HG02970 (cell line): ENCODE data around the gene LIM2.
"Not testable (repeated sequence)": the region's sequence is repeated elsewhere in the genome, so short reads cannot be mapped to it uniquely, and the experiment has no call there.

ENCODE experiments used
- ATAC-seq: cut with Tn5 transposase; IDR thresholded peaks from one replicate; pipeline ENCODE4 v1.9.1; 2021; ENCODE audit warnings: mild to moderate bottlenecking, moderate library complexity, moderate number of reproducible peaks; ENCODE audit not compliant: unreplicated experiment, low FRiP score

The LIM2 gene, protein sequence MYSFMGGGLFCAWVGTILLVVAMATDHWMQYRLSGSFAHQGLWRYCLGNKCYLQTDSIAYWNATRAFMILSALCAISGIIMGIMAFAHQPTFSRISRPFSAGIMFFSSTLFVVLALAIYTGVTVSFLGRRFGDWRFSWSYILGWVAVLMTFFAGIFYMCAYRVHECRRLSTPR

DNA sequence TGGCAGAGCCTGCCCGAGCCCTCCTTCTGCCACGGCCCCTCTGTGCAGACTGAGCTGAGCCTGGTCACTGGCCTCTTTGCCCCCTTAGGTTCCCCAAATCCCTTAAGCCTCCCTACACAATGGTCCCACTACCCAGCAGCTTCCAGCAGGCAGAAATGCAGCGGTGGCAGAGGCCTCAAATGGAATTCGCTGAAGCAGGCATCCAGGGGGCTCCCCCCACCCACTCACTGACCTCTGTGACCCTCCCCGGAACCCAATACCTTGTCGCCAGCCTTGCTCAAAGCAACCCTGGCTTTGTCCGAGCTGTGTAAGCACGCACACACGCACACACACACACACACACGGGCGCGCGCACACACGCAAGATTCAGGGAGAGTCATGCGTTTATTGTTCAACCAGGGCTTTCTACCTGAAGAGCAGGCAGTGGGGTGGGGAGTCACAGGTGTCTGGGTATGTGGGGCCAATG is at the start of gene LIM2:
Gene LIM2, minus strand, starts transcription at position 51 of the 466 bp plus-strand sequence. CDS start 531 bp downstream, outside the sequence.
- ATAC-seq: no peak

DNA sequence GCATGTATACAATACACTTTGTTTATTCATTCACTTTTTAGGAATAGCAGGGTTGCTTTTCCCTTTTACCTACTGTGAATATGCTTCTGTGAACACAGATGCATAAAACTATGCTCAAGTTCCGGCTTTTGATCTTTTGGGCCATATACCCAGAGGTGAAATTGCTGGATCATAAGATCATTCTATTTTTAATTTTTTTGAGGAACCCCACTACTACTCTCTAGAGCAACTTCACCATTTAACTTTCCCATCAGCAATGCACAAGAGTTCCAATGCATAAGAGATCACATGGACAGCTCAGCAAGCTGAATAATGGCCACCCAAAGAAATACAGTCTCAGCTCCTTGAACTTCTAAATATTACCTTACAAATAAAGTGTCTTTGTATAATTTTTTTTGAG is 46.7 kb upstream of the LIM2 start:
- no peak for ATAC-seq

DNA sequence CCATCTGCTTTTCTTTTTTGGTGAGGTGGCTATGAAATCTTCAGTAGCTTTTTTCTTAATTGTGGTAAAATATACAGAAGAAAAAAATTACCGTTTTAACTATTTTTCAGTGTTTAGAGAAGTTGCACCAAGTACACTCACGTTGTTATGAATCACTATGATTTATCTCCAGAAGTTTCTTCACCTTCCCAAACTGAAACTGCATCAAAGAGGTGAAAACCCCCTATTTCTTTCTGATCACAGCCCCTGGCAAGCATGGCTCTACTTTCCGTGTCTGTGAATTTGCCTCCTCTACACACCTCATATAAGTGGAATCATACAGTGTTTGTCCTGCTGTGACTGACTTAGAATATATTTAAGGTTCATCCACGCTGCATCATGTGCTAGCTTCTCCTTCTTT is 45.3 kb upstream of the LIM2 start:
- no peak for ATAC-seq

DNA sequence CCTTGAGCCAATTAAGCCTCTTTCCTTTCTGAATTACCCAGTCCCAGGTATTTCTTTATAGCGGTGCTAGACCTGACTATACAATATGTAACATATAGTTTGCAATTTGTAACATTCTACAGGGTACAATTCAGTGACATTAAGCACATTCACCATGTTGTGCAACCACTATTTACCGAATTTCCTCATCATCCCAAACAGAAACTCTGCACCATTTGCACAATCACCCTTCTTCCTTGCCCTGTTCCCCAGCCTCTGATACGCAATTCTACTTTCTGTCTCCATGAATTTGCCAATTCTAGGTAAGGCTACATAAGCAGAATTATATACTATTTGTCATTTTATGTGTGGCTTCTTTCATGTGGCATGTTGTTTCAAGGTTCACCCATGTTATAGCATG is 43.4 kb upstream of the LIM2 start:
- ATAC-seq: no peak

DNA sequence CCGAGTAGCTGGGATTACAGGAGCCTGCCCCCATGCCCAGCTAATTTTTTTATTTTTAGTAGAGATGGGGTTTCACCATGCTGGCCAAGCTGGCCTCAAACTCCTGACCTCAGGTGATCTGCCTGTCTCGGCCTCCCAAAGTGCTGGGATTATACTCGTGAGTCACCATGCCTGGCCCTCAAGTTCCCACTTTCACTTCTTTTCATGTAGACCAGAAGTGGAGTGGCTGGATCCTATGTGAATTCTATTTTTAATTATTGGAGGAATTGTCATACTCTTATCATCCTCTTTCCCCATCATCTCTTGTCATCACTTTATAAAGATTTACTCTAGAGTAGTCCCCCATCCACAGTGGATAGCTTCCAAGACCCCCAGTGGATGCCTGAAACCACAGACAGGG is 42.4 kb upstream of the LIM2 start:
- ATAC-seq: no peak

DNA sequence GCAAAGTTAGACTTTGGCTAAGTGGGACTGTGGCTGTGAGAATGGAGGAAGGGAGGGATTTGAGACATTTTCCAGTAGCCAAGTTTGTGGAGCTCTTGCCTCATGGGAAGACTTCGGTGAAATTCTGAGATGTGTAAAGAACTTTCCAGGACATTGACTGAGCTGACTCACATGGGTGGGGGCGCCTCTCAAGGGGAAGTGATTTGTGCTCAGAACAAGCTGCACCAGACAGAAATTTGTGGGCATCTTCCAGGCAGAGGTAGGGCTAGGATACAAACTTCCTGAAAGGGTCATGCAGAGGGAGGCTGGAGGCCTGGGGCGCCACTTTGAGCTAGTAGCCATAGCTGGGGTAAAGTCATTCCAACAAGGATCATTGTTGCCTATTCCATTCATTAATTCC is 39.4 kb upstream of the LIM2 start:
- ATAC-seq: no peak

DNA sequence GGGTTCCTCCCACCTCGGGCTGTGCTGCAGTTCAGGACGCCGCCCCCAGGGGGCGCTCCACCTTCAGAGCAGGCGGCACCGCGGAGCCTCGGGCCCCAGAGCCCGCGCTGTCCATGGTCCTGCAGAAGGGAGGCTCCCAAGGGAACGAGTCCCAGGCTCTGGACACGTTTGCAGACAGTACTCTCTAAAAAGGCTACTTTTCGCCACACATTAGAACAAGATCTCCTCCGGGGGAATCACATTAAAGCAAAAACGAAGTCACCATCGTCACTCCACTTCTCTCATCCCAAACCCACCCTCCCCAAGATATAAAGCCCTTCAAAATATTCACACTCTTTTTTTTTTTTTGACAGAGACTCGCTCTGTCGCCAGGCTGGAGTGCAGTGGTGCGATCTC is 34.3 kb upstream of the LIM2 start:
- ATAC-seq: no peak

DNA sequence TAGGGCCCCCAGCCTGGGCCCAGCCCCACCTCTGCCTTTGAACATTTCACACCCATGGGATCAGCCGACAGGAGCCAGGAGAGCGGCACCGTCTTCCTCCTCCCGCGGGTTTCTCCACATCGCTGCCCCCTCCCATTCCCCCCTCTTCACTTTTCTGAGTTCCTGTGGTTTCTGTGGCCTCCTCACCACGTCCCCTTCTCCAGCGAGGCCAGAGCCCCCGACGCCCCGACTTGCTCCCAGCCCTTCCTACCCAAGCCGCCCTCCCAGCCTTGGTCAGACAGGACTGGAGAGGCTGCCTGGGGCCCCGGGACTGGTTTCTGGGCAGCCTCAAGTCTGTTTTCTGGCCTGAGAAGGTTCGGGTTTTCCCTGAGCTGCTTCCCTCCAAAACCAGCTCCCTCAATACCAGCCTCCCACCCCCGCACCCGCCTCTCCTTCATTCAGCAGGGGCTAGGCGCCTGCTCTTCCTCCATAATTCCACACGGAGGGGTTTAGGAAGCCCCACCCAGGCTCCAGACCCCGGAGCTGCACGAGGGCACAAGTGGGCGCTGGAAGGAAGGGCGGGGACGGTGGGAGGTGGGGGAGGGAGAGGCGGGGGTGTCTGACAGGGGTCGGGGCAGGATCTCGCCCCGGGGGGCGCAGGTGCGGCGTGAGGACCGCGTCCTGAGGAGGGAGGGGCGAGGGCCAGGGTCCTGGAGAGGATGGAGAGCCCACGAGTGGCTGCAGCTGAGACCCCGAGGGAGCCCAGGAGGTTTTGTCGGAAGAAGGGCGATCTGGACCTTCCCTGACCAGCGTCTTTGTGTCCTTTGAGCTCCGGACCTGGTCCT is 33.7 kb upstream of the LIM2 start:
- ATAC-seq: no peak

DNA sequence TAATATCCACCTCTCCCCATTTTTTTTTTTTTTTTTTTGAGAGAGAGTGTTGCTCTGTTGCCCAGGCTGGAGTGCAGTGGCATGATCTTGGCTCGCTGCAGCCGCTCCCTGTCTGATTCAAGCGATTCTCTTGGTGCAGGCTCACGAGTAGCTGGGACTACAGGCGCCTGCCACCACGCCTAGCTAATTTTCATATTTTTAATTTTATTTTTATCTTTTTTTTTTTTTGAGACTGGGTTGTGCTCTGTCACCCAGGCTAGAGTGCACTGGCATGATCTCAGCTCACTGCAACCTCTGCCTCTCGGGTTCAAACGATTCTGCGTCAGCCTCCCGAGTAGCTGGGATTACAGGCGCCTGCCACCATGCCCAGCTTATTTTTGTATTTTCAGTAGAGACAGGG is 32.7 kb upstream of the LIM2 start:
- not testable (repeated sequence) for ATAC-seq

DNA sequence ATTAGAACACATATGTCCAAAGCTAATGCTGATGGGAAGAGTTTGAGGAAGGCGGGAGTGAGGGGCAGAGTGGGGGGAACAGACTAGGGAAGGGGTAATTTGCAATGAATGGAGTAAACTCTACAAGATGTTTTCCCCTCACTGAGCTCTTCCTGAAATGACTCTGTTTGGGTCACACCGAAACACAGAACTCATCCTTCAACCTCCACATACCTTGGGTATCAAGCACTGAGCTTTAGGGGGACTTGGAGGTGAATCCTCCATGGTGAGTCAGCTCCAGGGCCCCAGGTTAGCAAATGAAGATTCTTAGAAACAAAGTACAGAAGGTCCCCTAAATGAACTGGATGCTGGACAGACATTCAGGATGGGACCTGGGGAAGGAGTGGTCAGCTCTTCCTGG is 30.9 kb upstream of the LIM2 start:
- no peak for ATAC-seq

DNA sequence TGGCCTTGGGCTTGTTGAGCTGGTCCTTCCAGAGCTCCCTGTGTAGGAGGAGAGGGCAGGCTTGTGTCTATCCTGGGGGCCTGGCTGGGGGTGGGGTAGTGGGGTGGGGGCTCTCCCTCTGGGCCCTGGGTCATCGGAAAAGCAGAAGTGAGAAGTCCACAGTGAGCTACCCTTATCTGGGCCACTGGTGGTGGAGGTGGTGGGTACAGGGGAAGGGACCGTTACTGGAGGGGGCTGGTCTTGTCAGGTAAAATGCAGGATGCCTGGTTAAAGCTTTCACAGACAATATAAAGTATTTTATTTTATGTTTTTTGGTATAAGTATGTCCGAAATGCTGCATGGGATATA is 30.0 kb upstream of the LIM2 start:
- ATAC-seq: no peak

DNA sequence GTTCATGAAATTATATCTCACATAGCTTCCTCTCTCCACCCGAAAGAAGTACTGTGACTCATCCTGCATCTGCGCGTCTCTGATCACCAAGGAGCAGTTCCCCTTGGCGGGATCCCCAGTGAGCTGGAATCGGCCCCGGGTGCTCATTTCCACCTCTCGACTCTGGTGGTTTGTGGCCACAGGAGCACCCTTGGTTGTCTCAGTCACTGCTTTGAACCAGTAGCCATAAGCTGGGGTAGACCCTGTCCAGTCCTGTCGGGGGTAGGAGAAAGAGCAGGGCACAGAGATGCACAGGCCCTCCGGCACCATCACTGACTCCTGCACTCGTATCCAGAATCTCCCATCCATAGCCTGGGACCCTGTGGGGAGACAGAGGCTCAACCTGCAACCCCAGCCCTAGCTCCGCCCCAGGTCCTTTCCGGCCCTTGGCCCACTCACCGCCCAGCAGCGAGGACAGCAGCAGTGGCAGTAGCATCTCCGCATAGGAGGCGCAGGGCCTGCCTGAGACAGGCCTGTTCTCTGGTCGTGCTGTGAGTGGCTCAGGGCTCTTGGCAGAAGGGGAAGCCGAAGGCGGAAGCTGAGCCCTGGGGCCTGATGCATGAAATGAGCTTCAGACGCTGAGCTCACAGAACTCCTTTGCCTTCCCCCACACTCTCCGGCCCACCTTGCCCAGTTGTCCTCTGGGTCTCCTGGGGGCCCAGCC is 29.5 kb upstream of the LIM2 start, which contains the start of gene SIGLEC10:
Gene SIGLEC10, minus strand, starts transcription at position 536 of the 703 bp plus-strand sequence. Its CDS starts 61 bp downstream, at position 475.
- ATAC-seq: no peak

DNA sequence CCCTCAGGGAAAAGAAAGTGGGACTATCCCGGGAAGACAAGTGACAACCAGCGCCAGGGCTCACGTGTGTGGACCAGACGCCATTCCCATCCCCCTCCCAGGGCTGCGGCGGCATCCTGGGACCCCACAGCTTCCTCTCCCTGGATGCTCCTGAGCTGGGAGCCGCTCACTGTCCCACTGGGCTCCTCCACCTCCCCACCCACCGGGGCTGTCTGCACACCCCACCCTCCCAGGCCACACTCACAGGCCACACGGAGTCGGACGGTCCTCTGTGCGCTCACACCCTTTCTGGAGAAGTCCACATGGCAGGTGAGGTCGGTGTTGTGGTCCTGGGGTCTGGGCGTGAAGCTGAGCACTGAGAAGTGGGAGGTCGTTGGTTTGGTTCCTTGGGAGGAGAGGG is 28.6 kb upstream of the LIM2 start:
- ATAC-seq: not testable (repeated sequence)

DNA sequence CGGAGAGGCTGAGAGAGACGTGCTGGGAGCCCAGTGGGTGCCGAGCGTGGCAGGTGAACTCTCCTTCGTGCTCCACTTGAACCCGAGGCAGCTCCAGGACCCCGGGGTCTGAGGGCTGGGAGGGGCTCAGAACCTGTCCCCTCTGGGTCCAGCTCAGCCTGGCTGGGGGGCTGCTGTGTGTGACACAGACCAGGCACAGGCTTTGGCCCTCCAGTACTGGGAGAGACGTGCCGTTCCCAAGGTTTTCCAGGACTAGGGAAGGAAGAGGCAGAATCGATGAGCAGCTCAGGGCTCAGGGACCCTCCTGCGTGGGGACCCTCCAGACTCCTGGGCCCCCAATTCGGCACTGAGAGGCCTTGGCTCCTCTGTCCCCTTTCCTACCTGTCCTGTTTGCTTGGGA is 27.4 kb upstream of the LIM2 start:
- ATAC-seq: no peak

DNA sequence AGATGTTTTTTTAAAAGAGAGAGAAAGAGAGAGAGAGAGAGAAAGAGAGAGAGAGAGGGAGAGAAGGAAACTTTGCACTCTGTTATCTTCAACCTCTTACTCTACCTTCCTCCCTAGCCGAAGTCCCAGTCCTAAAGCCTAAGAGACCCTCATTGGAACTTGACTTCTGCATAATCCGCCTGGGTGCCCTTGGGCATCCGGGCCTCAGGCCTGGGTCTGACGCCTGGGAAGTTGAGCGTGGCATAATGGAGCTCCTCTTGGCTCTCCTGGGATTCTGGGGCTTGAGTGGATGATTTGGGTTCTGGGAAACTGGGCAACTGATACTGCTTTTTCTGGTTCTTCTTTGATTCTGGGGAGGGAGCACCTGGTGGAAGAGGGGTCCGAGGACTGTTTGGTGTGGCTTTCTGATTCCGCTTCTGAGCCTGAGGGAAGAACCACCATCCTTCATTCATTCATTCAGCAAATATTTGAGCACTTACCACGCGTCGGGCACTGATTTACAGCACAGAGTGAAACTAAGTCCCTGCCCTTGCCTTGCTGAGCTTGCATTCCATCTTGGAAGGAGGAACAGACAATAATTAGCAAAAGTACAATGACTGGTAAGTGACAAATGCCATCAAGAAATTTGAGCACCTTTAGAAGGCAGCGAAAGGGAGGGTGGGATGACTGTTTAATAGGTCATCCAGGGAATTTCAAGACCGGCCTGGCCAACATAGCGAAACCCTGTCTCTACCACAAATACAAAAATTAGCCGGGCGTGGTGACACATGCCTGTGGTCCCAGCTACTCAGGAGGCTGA is 23.4 kb upstream of the LIM2 start:
- no peak for ATAC-seq

DNA sequence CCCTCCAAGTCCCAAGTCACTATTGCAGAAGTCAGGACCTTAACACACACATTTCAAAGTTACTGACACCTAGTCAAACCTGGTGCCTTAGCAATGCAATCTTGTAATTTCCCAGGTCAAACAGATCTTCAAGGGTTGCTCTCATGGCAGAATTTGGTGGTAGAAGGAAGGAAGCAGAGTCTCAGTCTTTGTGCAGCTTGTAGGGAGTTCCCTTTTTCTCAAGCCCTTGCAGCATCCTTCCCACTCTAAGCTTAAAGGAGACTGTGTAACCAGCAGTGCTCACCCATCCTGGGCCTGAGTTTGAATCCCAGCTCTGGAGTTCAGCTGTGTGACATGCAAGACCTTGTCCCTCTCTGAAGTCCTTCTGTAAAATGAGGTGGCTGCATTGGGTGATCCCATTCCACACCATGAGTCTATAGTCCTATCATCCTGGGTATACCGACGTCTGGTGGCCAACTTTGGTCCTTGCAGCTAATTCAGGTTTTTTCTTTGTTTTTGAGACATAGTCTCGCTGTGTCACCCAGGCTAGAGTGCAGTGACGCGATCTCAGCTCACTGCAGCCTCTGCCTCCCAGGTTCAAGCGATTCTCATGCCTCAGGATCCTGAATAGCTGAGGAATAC is 19.8 kb upstream of the LIM2 start:
- no peak for ATAC-seq

DNA sequence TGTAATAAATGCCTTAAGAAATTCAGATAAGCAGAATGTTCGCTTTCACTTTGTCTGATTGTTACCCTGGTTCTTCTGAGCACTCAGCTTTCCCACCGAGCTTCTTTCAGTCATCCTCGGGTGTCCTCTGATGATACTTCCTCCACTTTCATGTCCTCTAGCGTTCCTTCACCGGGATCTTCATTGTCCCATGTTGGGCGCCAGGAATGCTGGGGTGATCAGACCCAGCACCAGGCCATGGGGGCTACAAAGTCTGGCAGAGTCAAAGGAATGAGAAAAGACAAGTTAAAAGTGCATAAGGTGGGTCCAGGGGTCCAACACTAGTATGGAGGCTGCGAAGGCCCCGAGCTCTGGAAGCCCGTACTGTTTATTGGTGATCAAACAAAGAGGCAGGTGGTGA is 14.3 kb upstream of the LIM2 start:
- no peak for ATAC-seq

DNA sequence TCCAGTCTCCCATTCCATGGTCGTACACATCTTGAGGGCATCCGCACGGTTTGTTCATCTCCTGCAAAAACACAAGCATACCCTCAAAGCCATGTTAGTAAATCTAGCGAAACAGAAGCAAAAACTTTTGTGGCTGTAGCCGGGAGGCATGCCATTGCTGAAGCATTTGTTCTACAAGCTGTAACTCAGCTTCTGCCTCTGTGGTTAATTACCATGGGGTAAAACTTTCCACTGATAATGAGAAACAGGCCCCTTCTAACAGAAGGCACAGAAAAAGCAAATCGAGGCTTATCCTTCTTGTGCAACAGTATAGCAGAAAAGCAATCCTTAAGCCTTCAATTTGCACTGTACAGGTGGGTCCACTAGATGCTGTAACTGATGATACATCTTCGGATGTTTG is 12.2 kb upstream of the LIM2 start:
- ATAC-seq: not testable (repeated sequence)

DNA sequence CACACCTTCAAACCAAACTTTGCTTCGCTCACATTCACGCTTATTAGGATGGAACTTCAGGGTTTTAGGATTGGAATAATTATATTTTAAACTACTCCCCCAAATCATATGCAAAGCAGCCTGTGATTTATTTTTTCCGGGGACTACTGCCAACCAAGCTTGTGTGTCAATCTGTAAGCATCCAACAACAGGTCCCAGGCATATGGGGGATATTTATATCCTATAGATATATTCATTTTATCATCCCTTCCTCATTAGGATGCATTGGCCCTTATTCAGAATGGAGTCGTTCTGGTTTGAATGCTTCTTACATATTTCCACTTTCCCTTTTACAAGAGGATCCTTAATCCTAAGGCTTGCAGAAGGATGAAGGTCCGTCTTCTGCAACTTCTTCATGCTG is 11.5 kb upstream of the LIM2 start:
- no peak for ATAC-seq

DNA sequence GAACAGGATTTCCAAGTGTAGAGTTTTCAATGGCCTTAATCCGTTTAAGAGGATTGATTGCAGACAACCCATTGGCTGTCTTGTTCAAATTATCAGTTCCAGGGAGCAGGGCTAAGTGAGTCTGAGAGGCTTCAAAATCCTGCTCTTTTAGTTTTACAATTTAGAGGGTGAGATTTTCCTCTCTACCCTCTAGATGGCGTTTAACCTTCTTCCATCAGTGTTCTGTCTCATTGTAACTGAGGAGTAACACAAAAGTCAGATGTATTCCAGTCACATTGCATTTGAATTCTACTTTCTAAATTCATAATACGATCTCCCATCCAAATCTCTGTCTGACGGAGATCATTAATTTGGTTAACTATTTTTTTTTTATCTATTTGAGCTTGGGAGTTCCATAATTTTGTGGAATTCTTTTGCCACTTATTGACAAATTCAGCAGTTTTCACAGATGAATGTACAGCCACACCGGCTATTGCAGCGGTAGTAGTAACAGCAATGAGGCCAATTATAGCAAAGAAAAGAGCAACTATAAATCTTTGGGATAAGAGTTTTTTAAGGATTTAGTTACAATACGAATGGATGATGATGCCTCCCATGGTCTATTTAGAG is 10.4 kb upstream of the LIM2 start:
- no peak for ATAC-seq
